ENCODE results near the gene NHSL2. TPM values are rescaled to one million over a fixed set of nuclear protein-coding genes. Genes with fewer than 3 reads are reported as not detected.

The NHSL2 gene
- total RNA-seq, 3 donors from 2014 or later = 5.4 to 9.2 (median 5.8) TPM

DNA sequence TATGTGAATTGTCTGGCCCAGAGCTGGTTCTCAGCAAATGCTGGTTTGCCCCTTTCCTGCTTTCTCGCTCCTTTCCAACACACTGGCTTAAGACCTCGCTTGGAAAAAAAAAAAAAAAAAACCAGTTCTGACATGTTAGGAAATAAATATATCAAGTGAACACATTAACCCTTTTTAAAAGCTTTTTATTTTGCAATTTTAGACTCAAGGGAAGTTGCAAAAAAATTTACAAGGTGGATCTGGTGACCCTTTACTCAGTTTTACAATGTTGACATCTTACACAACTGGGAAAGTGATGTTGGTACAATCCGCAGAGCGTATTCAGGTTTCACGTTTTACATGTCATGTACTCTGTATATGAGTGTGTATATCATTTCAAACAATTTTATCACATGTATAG, 121.0 kb downstream of the NHSL2 start:
- peaks cover 5 to 8% of the 10 kb centered on the region in 2 donors for H3K9me3 ChIP-seq

DNA sequence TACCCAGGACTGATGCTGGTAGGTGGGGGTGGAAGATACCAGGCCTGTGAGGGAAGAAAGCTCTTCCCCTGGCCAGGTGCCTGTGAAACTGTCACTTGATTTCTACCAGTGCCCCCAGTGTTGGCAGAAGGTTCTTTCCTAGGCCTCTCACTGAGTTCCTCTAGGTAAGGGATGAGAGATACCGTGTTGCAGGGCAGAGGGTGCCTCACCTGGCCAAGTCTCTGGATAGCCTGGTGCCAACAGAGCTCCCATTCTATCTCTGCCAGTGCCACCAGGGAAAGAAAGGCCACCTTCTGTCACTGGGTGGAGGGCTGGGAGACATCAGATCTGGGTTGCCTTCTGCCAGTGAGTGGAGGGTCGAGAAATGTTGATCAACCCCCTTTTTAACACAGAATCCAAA, 127.0 kb downstream of the NHSL2 start:
- Histone ChIP-seq H3K27me3 (peaks cover 0 to 38% of the 10 kb centered on the region in 2 donors), H3K4me1 (no peaks in the 10 kb centered on the region), H3K36me3 (no peaks in the 10 kb centered on the region), H3K27ac (no peak overlapping the region), H3K9me3 (peaks cover 5 to 8% of the 10 kb centered on the region in 2 donors), H3K4me3 (no peak overlapping the region)
- DNase-seq (ENCODE audit: low spot score in 2 of 2) = no peak
- TF ChIP-seq POLR2AphosphoS5 (IDR thresholded peaks at IDR 0.05) = no peak
- TF ChIP-seq POLR2A (IDR thresholded peaks at IDR 0.05) = no peak
- TF ChIP-seq, protein P1, sequence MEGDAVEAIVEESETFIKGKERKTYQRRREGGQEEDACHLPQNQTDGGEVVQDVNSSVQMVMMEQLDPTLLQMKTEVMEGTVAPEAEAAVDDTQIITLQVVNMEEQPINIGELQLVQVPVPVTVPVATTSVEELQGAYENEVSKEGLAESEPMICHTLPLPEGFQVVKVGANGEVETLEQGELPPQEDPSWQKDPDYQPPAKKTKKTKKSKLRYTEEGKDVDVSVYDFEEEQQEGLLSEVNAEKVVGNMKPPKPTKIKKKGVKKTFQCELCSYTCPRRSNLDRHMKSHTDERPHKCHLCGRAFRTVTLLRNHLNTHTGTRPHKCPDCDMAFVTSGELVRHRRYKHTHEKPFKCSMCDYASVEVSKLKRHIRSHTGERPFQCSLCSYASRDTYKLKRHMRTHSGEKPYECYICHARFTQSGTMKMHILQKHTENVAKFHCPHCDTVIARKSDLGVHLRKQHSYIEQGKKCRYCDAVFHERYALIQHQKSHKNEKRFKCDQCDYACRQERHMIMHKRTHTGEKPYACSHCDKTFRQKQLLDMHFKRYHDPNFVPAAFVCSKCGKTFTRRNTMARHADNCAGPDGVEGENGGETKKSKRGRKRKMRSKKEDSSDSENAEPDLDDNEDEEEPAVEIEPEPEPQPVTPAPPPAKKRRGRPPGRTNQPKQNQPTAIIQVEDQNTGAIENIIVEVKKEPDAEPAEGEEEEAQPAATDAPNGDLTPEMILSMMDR (IDR thresholded peaks at IDR 0.05) = no peak
- intact Hi-C loops (cut with DNase I; ENCODE audit: low total_unique reads) = no loop called here

More for the DNA sequence above, 121.0 kb downstream of the NHSL2 start:
- Histone ChIP-seq H3K27ac (no peak overlapping the region), H3K4me3 (no peak overlapping the region), H3K36me3 (no peaks in the 10 kb centered on the region), H3K27me3 (peaks cover 0 to 42% of the 10 kb centered on the region in 2 donors), H3K4me1 (no peaks in the 10 kb centered on the region)
- intact Hi-C loops (cut with DNase I; ENCODE audit: low total_unique reads) = no loop called here
- TF ChIP-seq, protein P1 (IDR thresholded peaks at IDR 0.05) = no peak
- TF ChIP-seq POLR2A (IDR thresholded peaks at IDR 0.05) (no peak), POLR2AphosphoS5 (IDR thresholded peaks at IDR 0.05) (no peak)
- DNase-seq (ENCODE audit: low spot score in 2 of 2) = no peak

DNA sequence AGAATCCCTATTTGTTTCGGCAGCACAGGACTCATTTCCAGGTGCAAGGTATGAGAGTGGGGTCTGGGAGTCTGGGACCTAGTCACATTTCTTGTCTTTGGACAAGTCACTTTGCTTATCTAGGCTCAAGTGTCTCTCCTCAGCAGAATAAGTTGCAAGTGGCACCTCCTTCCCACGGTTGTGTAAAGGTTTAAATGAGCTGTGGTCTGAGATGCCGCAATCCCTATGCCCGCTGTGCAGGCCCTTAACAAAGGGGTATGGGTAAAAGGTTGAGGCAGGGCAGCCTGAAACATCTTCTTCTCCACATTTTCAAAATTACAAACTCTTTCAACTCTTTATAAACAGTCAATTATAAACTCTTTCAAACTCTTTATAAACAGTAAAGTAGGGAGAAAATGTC, 127.4 kb downstream of the NHSL2 start:
- no peak overlapping the region for H3K4me3 ChIP-seq
- peaks cover 0 to 41% of the 10 kb centered on the region in 2 donors for H3K27me3 ChIP-seq
- no peak for DNase-seq (ENCODE audit: low spot score in 2 of 2)
- H3K4me1 ChIP-seq = no peaks in the 10 kb centered on the region
- no peaks in the 10 kb centered on the region for H3K36me3 ChIP-seq
- intact Hi-C loops (cut with DNase I; ENCODE audit: low total_unique reads) = no loop called here
- TF ChIP-seq POLR2AphosphoS5 (IDR thresholded peaks at IDR 0.05) (no peak), POLR2A (IDR thresholded peaks at IDR 0.05) (no peak)
- TF ChIP-seq, protein P1 (IDR thresholded peaks at IDR 0.05) = no peak
- peaks cover 4 to 8% of the 10 kb centered on the region in 2 donors for H3K9me3 ChIP-seq
- no peak overlapping the region for H3K27ac ChIP-seq

DNA sequence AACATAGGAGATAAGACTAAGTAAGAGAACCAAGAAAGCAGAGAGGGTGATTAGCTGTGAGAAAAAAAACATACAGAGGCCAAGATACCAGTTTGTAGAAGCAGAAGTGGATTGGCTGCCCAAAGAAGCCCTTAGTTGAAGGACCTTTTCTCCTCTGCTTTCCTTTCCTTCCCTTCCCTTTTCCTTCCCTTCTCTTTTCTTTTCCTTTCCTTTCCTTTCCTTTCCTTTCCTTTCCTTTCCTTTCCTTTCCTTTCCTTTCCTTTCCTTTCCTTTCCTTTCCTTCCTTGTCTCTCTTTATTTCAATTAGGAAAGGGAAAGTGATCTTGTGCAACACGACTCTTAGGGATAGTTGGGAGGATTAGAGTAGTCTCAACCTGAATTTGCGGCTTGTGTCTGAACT, 128.2 kb downstream of the NHSL2 start:
- no peak for DNase-seq (ENCODE audit: low spot score in 2 of 2)
- peaks cover 0 to 8% of the 10 kb centered on the region in 2 donors for H3K9me3 ChIP-seq
- intact Hi-C loops (cut with DNase I; ENCODE audit: low total_unique reads) = no loop called here
- no peaks in the 10 kb centered on the region for H3K36me3 ChIP-seq
- no peak overlapping the region for H3K4me3 ChIP-seq
- TF ChIP-seq POLR2AphosphoS5 (IDR thresholded peaks at IDR 0.05) = no peak
- TF ChIP-seq, protein P1 (IDR thresholded peaks at IDR 0.05) = no peak
- TF ChIP-seq POLR2A (IDR thresholded peaks at IDR 0.05) = no peak
- no peaks in the 10 kb centered on the region for H3K4me1 ChIP-seq
- no peak overlapping the region for H3K27ac ChIP-seq
- peaks cover 0 to 41% of the 10 kb centered on the region in 2 donors for H3K27me3 ChIP-seq

DNA sequence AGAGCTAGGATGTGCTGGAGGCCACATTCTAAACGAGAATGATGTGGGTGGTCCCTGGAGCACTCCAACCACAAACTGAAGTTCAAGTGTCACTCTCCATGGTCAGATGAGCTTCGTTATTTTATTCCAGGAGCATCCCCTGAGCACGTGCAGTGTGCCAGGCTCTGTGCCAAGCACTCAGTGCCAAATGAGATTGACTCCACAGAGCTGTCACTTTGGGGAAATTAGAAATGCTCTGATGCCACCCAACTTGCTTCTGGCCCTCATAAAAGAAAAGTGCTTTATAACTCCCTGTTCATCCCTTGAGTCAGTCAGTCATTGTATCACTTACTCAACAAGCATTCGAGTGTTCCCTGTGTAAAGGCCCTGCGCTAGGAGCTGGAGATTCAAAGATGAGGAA, 129.9 kb downstream of the NHSL2 start:
- TF ChIP-seq POLR2AphosphoS5 (IDR thresholded peaks at IDR 0.05) (no peak), POLR2A (IDR thresholded peaks at IDR 0.05) (no peak)
- TF ChIP-seq, protein P1 (IDR thresholded peaks at IDR 0.05) = no peak
- peak overlapping the region; percentile 10 to 43 for H3K27ac ChIP-seq
- H3K4me1 ChIP-seq = no peaks in the 10 kb centered on the region
- no peaks in the 10 kb centered on the region for H3K36me3 ChIP-seq
- no peak overlapping the region for H3K4me3 ChIP-seq
- intact Hi-C loops (cut with DNase I; ENCODE audit: low total_unique reads) = loop anchor here (10.0 kb wide), 1 partner anchor 84 kb away; no protein-coding TSS in a partner anchor
- DNase-seq (ENCODE audit: low spot score in 2 of 2) = no peak
- peaks cover 0 to 6% of the 10 kb centered on the region in 2 donors for H3K9me3 ChIP-seq
- H3K27me3 ChIP-seq = peaks cover 0 to 49% of the 10 kb centered on the region in 2 donors
